GM19043 (cell line): ENCODE data around the gene QPRT.
"Not testable (repeated sequence)": the region's sequence is repeated elsewhere in the genome, so short reads cannot be mapped to it uniquely, and the experiment has no call there.

Source experiments
- ATAC-seq: cut with Tn5 transposase; IDR thresholded peaks from one replicate; pipeline ENCODE4 v1.9.1; 2021; ENCODE audit warnings: low read depth; ENCODE audit not compliant: unreplicated experiment

Gene QPRT

DNA sequence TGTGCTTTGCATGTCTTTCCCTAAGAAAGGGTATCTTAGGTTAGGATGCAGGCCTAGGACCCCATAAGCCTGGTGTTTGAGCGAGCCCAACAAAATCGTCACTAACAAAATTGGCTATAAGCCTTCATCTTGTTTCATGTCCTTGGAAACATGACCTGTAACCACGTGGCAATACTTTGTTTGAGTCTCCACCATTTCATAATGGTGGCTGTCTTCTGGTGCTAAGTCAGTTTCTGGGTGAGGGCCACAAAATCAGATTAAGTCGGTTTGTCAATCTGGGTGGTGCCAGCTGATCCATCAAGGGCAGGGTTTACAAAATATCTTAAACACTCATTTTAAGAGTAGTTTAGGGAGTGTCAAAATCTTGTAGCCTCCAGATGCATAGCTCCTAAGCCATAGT lies 33.8 kb downstream of the QPRT start:
- ATAC-seq = no peak

DNA sequence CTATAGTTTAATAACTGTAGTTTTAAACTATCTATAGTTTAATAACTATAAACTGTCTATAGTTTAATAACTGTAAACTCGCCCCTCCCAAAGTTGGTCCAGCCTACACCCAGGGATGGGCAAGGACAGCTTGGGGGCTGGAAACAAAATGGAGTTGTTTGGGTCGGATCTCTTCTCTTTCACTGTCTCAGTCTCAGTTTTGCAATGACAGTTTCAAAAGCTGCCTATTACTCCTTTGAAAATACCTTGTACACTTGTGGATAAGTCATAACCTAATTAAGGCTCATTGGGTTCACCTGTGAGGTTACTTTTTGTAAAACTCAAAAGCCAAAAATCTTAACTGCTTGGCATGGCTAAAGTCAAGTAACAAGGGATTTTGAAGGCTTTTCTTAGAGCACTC lies 35.4 kb downstream of the QPRT start:
- ATAC-seq = no peak

DNA sequence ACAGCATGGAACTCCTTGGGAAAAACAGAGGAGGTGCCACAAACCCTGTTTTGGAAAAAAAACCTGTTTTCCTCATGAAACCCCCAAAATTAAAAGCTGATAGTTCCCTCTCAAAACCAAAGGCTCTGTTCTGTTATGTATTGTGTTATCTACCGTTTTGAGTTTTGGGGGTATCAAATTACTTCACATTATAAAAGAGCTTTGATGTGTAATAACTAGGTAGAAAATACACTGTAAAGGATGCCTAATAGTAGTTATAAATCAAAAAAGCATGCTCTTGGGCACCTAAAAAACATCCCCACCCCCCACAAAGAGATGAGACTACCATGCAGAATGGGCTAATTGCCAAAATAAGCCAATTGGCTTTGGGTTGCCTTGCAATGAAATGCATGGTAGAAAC lies 36.0 kb downstream of the QPRT start:
- ATAC-seq = no peak

DNA sequence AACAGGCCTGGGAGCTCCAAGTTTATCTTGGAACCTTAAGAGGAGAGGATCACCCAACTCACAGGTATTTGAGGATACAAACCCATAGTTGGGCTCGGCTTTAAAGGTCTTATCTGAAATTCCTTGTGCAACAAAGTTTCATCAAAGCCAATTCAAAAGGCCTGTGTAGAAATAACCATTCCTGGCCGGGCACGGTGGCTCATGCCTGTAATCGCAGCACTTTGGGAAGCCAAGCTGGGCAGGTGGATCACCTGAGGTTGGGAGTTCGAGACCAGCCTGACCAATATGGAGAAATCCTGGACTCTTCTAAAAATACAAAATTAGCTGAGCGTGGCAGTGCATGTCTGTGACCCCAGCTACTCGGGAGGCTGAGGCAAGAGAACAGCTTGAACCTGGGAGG lies 38.1 kb downstream of the QPRT start:
- ATAC-seq = no peak

DNA sequence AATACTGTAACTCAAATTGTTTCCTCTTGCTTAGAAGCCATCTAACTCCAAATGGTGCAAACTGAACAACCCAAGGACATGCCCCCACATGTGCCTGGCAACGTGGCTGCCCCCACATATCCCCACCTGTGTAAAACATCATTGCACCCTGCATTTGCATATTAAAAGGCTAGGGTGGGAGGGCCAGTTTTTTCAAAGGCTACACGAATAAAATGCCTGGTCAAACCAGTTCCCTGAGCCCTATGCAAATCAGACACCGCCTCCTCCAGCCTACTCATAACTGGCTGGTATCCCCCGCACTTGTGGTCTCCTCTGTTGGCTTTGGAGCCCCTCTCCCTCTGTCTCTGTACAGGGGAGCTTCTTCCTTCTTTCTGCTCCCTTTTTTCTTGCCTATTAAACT lies 40.1 kb downstream of the QPRT start:
- ATAC-seq = no peak

DNA sequence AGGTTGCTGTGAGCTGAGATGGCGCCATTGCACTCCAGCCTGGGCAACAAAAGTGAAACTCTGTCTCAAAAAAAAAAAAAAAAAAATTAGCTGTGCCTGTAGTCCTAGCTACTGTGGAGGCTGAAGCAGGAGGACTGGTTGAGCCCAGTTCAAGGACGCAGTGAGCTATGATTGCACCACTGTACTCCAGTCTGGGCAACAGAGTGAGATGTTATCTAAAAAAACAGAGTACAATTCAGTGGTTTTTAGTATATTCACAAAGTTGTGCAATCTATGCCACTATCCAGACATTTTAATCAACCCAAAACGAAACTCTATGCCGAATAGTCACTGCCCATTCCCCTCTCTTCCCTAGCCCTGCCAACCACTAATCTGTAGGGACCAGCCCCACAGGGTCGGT lies 41.7 kb downstream of the QPRT start:
- ATAC-seq = no peak

DNA sequence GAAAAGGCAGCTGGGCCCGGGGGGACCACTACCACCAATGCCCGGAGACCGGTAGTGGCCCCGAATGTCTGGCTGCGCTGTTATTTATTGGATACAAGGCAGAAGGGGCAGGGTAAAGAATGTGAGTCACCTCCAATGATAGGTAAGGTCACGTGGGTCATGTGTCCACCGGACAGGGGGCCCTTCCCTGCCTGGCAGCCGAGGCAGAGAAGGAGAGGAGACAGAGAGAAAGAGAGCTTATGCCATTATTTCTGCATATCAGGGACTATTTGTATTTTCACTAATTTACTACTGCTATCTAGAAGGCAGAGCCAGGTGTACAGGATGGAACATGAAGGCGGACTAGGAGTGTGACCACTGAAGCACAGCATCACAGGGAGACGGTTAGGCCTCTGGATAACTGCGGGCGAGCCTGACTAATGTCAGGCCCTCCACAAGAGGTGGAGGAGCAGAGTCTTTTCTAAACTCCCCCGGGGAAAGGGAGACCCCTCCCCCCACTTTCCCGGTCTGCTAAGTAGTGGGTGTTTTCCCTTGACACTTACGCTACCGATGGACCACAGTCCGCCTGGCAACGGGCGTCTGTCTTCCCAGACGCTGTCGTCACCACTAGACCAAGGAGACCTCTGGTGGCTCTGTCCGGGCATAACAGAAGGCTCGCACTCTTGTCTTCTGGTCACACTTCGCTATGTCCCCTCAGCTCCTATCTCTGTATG lies 42.3 kb downstream of the QPRT start:
- not testable (repeated sequence) for ATAC-seq

DNA sequence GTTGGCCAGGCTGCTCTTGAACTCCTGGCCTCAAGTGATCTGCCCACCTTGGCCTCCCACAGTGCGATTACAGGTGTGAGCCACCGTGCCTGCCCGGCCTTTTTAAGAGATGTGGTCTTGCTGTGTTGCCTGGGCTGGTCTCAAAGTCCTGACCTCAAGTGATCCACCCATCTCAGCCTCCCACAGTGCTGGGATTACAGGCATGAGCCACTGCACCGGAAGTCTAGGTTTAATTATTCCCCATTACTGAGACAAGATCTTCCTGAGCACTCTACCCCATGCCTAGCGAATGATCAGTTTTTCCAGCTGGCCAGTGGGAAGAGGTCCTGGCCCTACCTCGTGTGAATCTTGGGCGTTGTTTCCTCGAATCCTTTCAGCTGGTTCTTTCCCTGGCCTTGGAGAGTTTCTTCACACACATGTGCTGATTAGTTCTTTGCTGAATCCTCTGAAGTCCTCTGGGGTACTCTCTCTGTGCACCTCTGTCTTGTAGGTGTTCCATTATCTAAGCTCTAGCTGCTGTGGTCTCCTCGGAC lies 47.9 kb downstream of the QPRT start:
- no peak for ATAC-seq

DNA sequence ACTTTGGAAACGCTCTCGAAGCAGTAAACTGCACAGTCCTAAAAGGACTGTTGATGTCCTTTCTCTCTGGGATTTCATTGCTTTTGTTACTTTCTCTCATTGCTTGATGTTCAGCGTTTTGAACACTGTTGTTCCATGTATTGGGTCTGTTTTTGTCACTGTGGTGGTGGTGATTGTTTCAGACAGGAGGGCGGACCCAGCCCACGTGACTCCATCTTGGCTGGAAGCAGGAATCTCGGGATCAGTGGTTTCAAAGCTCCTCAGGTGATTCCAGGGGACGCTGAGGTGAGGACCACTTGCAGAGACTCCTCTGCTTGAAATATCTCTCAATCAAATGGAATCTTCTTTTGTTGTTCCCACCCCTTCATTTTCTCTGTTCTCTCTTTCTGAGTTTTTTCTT lies 48.5 kb downstream of the QPRT start:
- no peak for ATAC-seq

DNA sequence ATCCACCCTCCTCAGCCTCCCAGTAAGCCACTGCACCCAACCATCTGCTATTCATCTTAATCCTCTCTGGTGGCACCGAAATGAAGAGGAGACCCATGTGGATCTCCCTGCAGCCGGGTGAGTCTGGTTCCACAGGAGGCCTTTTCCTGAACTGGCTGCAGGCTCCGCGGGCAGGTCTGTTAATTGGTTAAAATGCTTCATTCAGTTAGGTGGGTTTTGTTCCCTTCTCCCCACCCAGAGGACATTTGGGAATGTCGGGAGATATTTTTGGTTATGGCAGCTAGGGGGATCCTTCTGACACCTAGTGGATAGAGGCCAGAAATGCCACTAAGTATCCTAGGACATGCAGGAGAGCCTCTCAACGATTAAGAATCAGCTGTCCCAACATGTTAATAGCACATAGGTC lies 50.1 kb downstream of the QPRT start:
- no peak for ATAC-seq

DNA sequence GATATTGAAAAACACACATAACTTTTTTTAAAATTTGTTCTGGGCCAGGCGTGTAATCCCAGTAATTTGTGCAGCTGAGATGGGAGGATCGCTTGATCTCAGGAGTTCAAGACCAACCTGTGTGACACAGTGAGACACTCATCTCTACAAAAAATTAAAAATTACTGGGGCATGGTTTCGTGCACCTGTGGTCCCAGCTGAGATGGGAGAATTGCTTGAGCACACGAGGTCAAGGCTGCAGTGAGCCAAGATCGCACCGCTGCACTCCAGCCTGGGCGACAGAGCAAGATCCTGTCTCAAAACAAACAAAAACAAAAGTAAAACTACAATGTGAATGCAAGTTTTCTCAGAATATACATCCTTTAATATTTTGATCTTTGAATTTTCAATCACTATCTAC lies 51.7 kb downstream of the QPRT start:
- ATAC-seq = no peak

DNA sequence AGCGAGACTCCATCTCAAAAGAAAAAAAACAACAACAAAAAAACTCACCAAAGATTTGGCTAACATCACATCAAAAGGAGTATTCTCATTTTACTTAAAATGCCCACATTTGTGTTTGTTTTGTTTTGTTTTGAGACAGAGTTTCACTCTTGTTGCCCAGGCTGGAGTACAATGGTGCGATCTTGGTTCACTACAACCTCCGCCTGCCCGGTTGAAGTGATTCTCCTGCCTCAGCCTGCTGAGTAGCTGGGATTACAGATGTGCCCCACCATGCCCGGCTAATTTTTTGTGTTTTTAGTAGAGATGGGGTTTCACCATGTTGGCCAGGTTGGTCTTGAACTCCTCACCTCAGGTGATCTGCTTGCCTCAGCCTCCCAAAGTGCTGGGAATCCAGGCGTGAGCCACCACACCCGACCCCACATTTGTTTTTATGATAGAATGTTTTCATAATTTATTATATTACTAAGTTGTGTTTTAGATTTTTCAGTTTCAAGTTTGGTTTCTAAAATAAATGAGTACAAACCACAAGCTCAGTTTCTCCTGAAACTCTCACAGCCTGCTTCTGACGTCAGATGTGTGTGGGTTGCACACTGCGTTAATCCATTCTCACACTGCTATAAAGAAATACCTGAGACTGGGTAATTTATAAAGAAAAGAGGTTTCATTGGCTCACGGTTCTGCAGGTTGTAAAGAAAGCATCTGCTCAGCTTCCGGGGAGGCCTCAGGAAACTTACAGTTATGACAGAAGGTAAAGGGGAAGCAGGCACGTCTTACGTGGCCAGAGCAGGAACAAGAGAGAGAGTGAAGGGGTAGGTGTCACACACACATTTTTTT lies 53.0 kb downstream of the QPRT start:
- ATAC-seq = not testable (repeated sequence)

DNA sequence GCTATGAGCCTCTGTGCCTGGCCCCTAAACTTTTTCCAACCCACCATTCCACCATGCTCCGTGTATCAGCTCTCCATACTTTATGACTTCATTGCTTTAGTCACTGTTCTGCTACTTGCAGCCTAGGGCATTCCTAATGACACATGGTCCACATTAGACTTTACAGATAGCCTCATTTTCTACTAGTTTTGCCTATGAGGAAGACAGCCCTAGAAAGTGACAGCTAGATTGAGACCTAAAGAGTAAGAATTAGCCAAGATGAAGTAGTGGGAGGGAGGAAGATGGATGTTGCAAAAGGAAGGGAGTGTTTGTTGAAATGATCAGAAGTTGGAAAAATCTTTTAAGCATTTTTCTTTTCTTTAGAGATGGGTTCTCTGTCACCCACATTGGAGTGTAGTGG lies 55.8 kb downstream of the QPRT start:
- no peak for ATAC-seq

DNA sequence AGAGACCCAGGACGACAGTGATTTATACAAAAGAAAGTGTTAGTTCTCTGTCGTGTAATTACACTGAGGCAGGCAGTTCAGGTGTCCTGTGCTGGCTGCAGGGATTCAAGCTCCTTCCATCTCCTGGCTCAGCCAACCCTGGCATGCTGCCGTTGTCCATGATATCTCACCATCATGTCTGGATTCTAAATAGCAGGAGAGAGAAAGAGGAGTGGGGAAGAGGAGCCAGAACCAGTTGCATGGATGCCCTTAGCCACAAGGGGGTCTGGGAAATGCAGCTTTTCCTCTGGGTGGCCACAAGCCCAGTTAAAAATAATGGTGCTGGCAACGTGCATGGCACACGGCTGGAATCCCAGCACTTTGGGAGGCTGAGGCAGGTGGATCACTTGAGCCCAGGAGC lies 57.1 kb downstream of the QPRT start:
- ATAC-seq = no peak

DNA sequence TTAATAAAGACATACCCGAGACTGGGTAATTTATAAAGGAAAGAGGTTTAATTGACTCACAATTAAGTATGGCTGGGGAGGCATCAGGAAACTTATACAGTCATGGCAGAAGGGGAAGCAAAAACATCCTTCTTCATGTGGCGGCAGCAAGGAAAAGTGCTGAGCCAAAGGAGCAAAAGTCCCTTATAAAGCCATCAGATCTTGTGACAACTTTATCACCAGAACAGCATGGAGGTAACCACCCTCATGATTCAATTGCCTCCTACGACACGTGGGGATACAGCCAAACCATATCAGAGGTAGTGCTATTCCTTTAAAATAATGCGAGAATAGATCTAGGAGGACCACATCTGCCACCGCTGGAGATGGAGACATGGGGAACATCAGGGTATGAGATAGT lies 57.8 kb downstream of the QPRT start:
- ATAC-seq = no peak

DNA sequence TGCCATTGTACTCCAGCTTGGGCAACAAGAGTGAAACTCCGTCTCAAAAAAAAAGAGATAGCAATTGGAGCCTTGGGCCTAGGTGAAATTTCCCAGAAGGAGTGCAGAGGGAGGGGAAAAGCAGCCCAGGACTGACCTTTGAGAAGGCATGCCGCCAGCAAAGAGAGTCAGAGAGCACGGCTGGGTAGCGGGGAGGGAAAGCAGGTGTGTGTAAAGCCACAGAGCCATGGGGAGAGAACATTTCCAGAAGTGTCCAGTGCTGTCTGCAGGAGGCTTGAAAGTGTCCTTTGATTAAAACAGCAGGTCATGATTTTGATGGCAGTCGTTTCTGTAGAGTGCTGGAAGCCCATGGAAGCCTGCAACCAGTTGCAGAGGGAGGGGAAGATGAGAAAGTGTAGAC lies 58.7 kb downstream of the QPRT start:
- ATAC-seq = no peak

DNA sequence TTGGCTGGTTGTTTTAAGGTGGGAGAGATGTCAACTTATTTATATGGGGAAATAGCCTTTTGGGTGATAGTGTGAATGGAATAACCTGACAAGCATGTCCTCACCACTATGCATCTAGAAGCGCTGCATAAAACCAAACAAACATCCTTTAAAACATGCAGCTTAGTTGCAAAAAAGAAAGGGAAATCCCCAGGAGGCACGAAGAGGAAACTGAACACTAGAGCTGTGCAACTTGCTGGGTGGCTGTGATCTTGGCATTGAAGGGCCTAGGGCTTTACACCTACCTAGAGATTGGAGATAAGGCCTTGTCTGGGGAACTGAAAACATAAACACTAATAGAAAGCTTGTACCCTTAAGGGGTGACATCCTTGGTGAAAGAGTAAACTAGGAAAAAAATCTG lies 59.5 kb downstream of the QPRT start:
- ATAC-seq = no peak

DNA sequence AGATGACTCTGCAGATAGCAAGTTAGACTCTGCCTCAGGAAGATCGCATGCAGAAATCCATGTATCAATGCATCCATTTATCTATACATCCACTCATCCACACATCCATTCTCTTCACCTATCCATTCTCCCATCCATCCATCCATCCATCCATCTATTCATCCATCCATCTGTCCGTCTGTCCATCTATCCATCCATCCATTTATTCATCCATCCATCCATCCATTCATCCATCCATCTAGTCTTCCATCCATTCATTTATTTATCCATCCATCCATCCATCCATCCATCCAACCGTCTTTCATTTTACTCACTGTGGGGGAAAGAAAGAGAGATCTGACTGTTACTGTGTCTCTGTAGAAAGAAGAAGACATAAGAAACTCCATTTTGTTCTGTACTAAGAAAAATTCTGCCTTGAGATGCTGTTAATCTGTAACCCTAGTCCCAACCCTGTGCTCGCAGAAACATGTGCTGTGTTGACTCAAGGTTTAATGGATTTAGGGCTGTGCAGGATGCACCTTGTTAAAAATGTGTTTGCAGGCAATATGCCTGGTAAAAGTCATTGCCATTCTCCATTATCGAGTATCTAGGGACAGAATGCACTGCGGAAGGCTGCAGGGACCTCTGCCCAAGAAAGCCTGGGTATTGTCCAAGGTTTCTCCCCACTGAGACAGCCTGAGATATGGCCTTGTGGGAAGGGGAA lies 61.1 kb downstream of the QPRT start:
- not testable (repeated sequence) for ATAC-seq

DNA sequence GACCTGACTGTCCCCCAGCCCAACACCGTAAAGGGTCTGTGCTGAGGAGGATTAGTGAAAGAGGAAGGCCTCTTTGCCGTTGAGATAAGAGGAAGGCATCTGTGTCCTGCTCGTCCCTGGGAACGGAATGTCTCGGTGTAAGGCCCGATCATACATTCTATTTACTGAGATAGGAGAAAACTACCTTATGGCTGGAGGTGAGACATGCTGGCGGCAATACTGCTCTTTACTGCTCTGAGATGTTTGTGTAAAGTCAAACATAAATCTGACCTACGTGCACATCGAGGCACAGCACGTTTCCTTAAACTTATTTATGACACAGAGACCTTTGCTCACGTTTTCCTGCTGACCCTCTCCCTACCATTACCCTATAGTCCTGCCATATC lies 61.6 kb downstream of the QPRT start:
- ATAC-seq = not testable (repeated sequence)

DNA sequence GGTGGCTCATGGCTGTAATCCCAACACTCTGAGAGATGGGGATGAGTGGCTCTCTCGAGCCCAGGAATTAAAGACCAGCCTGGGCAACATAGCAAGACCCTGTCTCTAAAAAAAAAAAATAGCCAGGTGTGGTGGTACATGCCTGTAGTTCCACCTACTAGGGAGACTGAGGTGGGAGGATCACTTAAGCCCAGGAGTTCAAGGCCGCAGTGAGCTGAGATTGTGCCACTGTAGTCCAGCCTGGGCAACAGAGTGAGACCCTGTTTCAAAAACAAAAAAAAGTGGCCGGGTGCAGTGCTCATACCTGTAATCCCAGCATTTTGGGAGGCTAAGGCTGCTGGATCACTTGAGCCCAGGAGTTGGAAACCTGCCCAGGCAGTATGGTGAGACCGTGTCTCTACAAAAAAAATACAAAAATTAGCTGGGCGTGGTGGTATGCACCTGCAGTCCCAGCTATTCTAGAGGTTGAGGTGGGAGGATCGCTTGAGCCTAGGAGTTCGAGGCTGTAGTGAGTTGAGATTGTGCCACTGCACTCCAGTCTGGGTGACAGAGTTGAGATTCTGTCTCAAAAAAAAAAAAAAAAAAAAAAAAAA lies 63.8 kb downstream of the QPRT start:
- ATAC-seq = no peak

DNA sequence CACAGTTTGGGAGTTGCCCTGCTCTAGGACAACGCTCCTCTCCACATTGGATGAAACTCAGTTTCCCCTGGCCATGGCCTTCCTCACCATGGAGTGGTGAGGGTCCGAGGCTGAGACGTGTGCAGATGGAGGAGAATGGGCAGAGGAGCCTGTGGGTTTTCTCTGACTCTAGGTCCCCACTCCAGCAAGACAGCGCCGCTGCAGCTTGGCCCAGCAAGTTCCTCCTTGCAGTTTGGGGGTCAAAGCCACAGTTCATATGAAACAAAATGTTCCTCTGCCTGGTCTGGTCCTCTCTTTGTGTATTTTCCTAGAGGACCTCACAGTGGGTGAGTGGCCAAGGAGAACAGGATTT lies 64.5 kb downstream of the QPRT start:
- ATAC-seq = no peak
